HL-60 (cell line): Measurements from ENCODE around the gene NFASC.

Source experiments
- CTCF ChIP-seq: IDR thresholded peaks from one replicate; pipeline ENCODE4 v1.5.1; 2011; ENCODE audit warnings: low read length, control low read depth, inconsistent platforms; ENCODE audit not compliant: insufficient read depth
- GABPA ChIP-seq: IDR thresholded peaks from 2 replicates; pipeline ENCODE4 v1.6.1; 2012; ENCODE audit warnings: low read depth
- POLR2AphosphoS5 ChIP-seq: IDR thresholded peaks from 2 replicates; pipeline ENCODE4 v1.6.1; 2012; ENCODE audit warnings: low read depth
- REST ChIP-seq: IDR thresholded peaks from 2 replicates; pipeline ENCODE4 v1.6.1; 2012; ENCODE audit warnings: low read depth; ENCODE audit not compliant: insufficient replicate concordance
- SPI1 ChIP-seq: IDR thresholded peaks from 2 replicates; pipeline ENCODE4 v1.6.1; 2012; ENCODE audit warnings: low read depth, mild to moderate bottlenecking, borderline replicate concordance

- TF ChIP-seq CTCF (no peak), POLR2AphosphoS5 (no peak), GABPA (no peak), REST (no peak), SPI1 (no peak)
These were observed 14.6 kb downstream of the NFASC start for GRCh38 chr1:204885288-204885711.
